Activated CD8-positive, alpha-beta memory T cell treated with anti-CD3 and anti-CD28 coated beads, Interleukin-2, amount 50 U/mL, for 1 hour (primary cell): ENCODE measurements around the gene PAX2.

Experiments used
- DNase-seq: peaks from one replicate; pipeline ENCODE4 v3.0.0-alpha.2; 2020; ENCODE audit errors: extremely low read depth

The PAX2 gene

DNA sequence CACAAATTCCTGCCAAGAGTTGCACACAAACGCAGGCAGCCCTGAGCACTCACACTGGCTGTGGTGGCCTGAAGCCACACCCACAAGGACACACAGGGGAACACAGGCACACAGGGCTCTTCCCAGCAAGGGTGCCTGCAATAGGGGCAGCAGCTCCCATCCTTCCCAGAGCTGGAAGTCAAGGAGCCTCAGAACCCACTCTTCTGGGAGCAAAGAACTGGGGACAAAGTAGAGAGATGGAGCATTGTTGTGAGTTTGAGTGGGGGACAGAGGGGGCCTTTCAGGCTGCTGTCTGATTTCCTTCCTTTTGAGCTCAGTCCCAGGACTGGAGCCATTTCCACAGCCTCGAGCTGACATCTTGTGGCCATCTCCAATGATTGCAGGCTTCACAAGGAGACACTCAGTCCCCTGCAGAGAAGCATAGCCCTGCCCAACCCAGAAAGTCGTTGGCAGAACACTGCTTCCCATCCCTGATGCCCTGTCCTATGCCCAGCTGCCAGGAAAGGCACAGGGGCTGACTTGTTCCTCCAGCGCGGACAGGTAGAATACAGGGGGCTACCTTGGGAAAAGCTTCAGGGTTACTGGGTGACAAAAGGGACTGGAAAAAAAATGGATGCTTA is 133.0 kb downstream of the PAX2 start:
- no peak for DNase-seq
